ENCODE results near the gene SF3A1. TPM values are rescaled to one million over a fixed set of nuclear protein-coding genes. Genes with fewer than 3 reads are reported as not detected.
A peak's percentile ranks its signal among the peaks of the same experiment; 100 is the strongest.

SF3A1 gene
- total and polyA plus RNA-seq, 2 donors (not counting 1 experiment from before 2014, with no cell fraction given), result 92.1 to 283 TPM

- intact Hi-C loops (cut with micrococcal nuclease), result no loop called here
- H3K9me3 ChIP-seq (ENCODE audit: control extremely low read depth in 1 of 3, control insufficient read depth in 2 of 3, insufficient read depth in 1 of 3, low read length in 2 of 3), result no peaks in the 10 kb centered on the region
- ATAC-seq (ENCODE audit: low read depth) (no peak), DNase-seq (no peak)
- peaks cover 3 to 7% of the 10 kb centered on the region in 2 donors for H3K4me1 ChIP-seq (ENCODE audit: control insufficient read depth in 2 of 2, insufficient read depth in 2 of 2, low read length in 2 of 2)
- H3K27ac ChIP-seq (ENCODE audit: low read length in 2 of 2), result no peak overlapping the region
- Mint-ChIP-seq H3K27ac (no peak overlapping the region), H3K27me3 (no peaks in the 10 kb centered on the region), H3K4me3 (no peak overlapping the region), H3K9me3 (ENCODE audit: insufficient read depth) (no peaks in the 10 kb centered on the region), H3K4me1 (peaks cover 6% of the 10 kb centered on the region)
- no peak overlapping the region for H2AFZ ChIP-seq (ENCODE audit: insufficient read depth, low read depth, low read length, poor library complexity, severe bottlenecking)
- TF ChIP-seq EZH2 (IDR thresholded peaks at IDR 0.05; ENCODE audit: borderline replicate concordance, insufficient read depth, low read depth, low read length, poor library complexity, severe bottlenecking), result no peak
- TF ChIP-seq CTCF (IDR thresholded peaks at IDR 0.05), result no peak
- peaks cover 10% of the 10 kb centered on the region for H4K20me1 ChIP-seq (ENCODE audit: control insufficient read depth, insufficient read depth, low read length, poor library complexity, severe bottlenecking)
- ChIA-PET POLR2A (no interaction called here), CTCF (interaction anchor here (1.2 kb wide), 2 partner anchors 13 to 74 kb away, joined by 3 read pairs; no protein-coding TSS in a partner anchor)
- H3K4me3 ChIP-seq (ENCODE audit: control extremely low read depth in 1 of 5, extremely low read depth in 1 of 5, insufficient read depth in 1 of 5, low read depth in 2 of 5, low read length in 4 of 5), result no peak overlapping the region
- peaks cover 13% of the 10 kb centered on the region for H3K79me2 ChIP-seq (ENCODE audit: control insufficient read depth, insufficient read depth, low read length)
- no peaks in the 10 kb centered on the region for H3K27me3 ChIP-seq (replicated peaks in 1 of 4; ENCODE audit: control extremely low read depth in 1 of 4, control insufficient read depth in 3 of 4, insufficient read depth in 4 of 4, low read length in 3 of 4)
- no peak overlapping the region for H3K4me2 ChIP-seq (replicated peaks; ENCODE audit: low read depth, low read length, poor library complexity, severe bottlenecking)
- H3K36me3 ChIP-seq (replicated peaks in 1 of 2; ENCODE audit: control extremely low read depth in 1 of 2, control insufficient read depth in 1 of 2, extremely low read depth in 1 of 2, insufficient read depth in 2 of 2, low read length in 1 of 2), result no peaks in the 10 kb centered on the region
- WGBS (ENCODE audit: insufficient coverage), result 73% methylated on average over 9 of the region's 10 CpGs
- no peak overlapping the region for H3K9ac ChIP-seq (ENCODE audit: low read length)
Observed at GRCh38 chr22:30361916-30362650, 5.4 kb upstream of the SF3A1 start.

- intact Hi-C loops (cut with micrococcal nuclease), result no loop called here
- Histone ChIP-seq H3K9ac (ENCODE audit: low read length) (no peak overlapping the region), H3K9me3 (ENCODE audit: control extremely low read depth in 1 of 3, control insufficient read depth in 2 of 3, insufficient read depth in 1 of 3, low read length in 2 of 3) (no peaks in the 10 kb centered on the region), H2AFZ (ENCODE audit: insufficient read depth, low read depth, low read length, poor library complexity, severe bottlenecking) (no peak overlapping the region), H3K27me3 (replicated peaks in 1 of 4; ENCODE audit: control extremely low read depth in 1 of 4, control insufficient read depth in 3 of 4, insufficient read depth in 4 of 4, low read length in 3 of 4) (no peaks in the 10 kb centered on the region), H3K36me3 (replicated peaks in 1 of 2; ENCODE audit: control extremely low read depth in 1 of 2, control insufficient read depth in 1 of 2, extremely low read depth in 1 of 2, insufficient read depth in 2 of 2, low read length in 1 of 2) (peaks cover 0 to 4% of the 10 kb centered on the region in 2 experiments), H3K4me2 (replicated peaks; ENCODE audit: low read depth, low read length, poor library complexity, severe bottlenecking) (no peak overlapping the region), H3K79me2 (ENCODE audit: control insufficient read depth, insufficient read depth, low read length) (peaks cover 47% of the 10 kb centered on the region), H3K4me3 (ENCODE audit: control extremely low read depth in 1 of 5, extremely low read depth in 1 of 5, insufficient read depth in 1 of 5, low read depth in 2 of 5, low read length in 4 of 5) (no peak overlapping the region), H3K4me1 (ENCODE audit: control insufficient read depth in 2 of 2, insufficient read depth in 2 of 2, low read length in 2 of 2) (peaks cover 24 to 35% of the 10 kb centered on the region in 2 donors), H3K27ac (ENCODE audit: low read length in 2 of 2) (no peak overlapping the region), H4K20me1 (ENCODE audit: control insufficient read depth, insufficient read depth, low read length, poor library complexity, severe bottlenecking) (peaks cover 37% of the 10 kb centered on the region)
- TF ChIP-seq EZH2 (IDR thresholded peaks at IDR 0.05; ENCODE audit: borderline replicate concordance, insufficient read depth, low read depth, low read length, poor library complexity, severe bottlenecking) (no peak), CTCF (IDR thresholded peaks at IDR 0.05) (no peak)
- no peaks in the 10 kb centered on the region for H3K9me3 Mint-ChIP-seq (ENCODE audit: insufficient read depth)
- no peak for ATAC-seq (ENCODE audit: low read depth)
- POLR2A ChIA-PET, result interaction anchor here (3.0 kb wide), 1 partner anchor 70 kb away, joined by 27 read pairs; the partner anchor contains the start of gene CASTOR1
- DNase-seq, result no peak
- H3K27ac Mint-ChIP-seq, result no peak overlapping the region
- no peaks in the 10 kb centered on the region for H3K27me3 Mint-ChIP-seq
- CTCF ChIA-PET, result interaction anchor here (0.6 to 12.3 kb wide), 4 partner anchors 29 to 585 kb away, joined by 3 to 169 read pairs (median 4); partner anchors contain the start of genes CASTOR1, RNF215 and TBC1D10A
- H3K4me3 Mint-ChIP-seq, result peak overlapping the region; percentile 91
- 95% methylated on average over 5 of the region's 6 CpGs for WGBS (ENCODE audit: insufficient coverage)
- peaks cover 35% of the 10 kb centered on the region for H3K4me1 Mint-ChIP-seq
Observed at GRCh38 chr22:30358541-30358940, 1.8 kb upstream of the SF3A1 start.

Data from B cell (primary cell).